HG03097 (cell line): ENCODE results near the gene TLR1.
"Not testable (repeated sequence)": the region's sequence is repeated elsewhere in the genome, so short reads cannot be mapped to it uniquely, and the experiment has no call there.

Experiments
- ATAC-seq: cut with Tn5 transposase; IDR thresholded peaks from one replicate; pipeline ENCODE4 v1.9.1; 2021; ENCODE audit not compliant: unreplicated experiment, low FRiP score

The TLR1 gene

GRCh38 chr4:38811297-38811696 is 6.7 kb upstream of the TLR1 start:
- ATAC-seq = no peak

- ATAC-seq = not testable (repeated sequence)
These were observed 2.9 kb upstream of the TLR1 start for GRCh38 chr4:38807462-38807861.

- not testable (repeated sequence) for ATAC-seq
These were observed 1.7 kb upstream of the TLR1 start for GRCh38 chr4:38806251-38806650.

- ATAC-seq = peak; percentile 69
These were observed 1.0 kb upstream of the TLR1 start for GRCh38 chr4:38805530-38806145.

GRCh38 chr4:38803833-38804653 is 548 bp downstream of the TLR1 start:
- ATAC-seq = peak; percentile 53

GRCh38 chr4:38802561-38803355 is 1.8 kb downstream of the TLR1 start:
- ATAC-seq = no peak

GRCh38 chr4:38800961-38801450 is 3.6 kb downstream of the TLR1 start:
- no peak for ATAC-seq

GRCh38 chr4:38800366-38800765 is 4.2 kb downstream of the TLR1 start:
- ATAC-seq = no peak

GRCh38 chr4:38795087-38795486 is 9.5 kb downstream of the TLR1 start:
- ATAC-seq = no peak

GRCh38 chr4:38794051-38794450 is 10.5 kb downstream of the TLR1 start:
- ATAC-seq = no peak

- ATAC-seq = no peak
These were observed 13.6 kb downstream of the TLR1 start for GRCh38 chr4:38791010-38791409.

- ATAC-seq = no peak
These were observed 16.3 kb downstream of the TLR1 start for GRCh38 chr4:38788317-38788716.

GRCh38 chr4:38787693-38788092 is 16.9 kb downstream of the TLR1 start:
- ATAC-seq = no peak

GRCh38 chr4:38785901-38786402 is 18.6 kb downstream of the TLR1 start:
- ATAC-seq = no peak

GRCh38 chr4:38785041-38785790 is 19.4 kb downstream of the TLR1 start:
- no peak for ATAC-seq

- no peak for ATAC-seq
These were observed 20.4 kb downstream of the TLR1 start for GRCh38 chr4:38784141-38784540.

GRCh38 chr4:38783109-38783460 is 21.5 kb downstream of the TLR1 start:
- no peak for ATAC-seq

GRCh38 chr4:38782452-38783108 is 22.0 kb downstream of the TLR1 start, which contains the start of gene TLR10:
Gene TLR10 (minus strand): TSS chr4:38782990. CDS start chr4:38775590, 7,400 bp downstream.
- peak; percentile 59 for ATAC-seq

- ATAC-seq = peak; percentile 30
These were observed 22.7 kb downstream of the TLR1 start for GRCh38 chr4:38781854-38782261.
